ENCODE results near the gene PYDC2.

PYDC2 gene

DNA sequence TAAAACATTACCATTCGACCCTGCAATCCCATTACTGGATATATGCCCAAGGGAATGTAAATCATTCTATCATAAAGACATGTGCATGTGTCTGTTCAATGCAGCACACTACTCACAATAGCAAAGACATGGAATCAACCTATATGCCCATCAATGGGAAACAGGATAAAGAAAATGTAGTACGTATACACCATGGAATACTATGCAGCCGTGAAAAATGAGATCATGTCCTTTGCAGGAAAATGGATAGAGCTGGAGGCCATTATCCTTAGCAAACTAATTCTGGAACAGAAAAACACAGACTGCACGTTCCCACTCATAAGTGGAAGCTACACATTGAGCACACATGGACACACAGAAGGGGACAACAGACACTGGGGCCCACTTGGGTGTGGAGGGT lies 20.4 kb upstream of the PYDC2 start:
- H3K36me3 ChIP-seq, result no peaks in the 10 kb centered on the region
- H3K27me3 ChIP-seq (ENCODE audit: insufficient read depth, low read depth, severe bottlenecking), result no peaks in the 10 kb centered on the region
- H3K9me3 ChIP-seq (ENCODE audit: severe bottlenecking), result no peaks in the 10 kb centered on the region
- TF ChIP-seq, protein P1, sequence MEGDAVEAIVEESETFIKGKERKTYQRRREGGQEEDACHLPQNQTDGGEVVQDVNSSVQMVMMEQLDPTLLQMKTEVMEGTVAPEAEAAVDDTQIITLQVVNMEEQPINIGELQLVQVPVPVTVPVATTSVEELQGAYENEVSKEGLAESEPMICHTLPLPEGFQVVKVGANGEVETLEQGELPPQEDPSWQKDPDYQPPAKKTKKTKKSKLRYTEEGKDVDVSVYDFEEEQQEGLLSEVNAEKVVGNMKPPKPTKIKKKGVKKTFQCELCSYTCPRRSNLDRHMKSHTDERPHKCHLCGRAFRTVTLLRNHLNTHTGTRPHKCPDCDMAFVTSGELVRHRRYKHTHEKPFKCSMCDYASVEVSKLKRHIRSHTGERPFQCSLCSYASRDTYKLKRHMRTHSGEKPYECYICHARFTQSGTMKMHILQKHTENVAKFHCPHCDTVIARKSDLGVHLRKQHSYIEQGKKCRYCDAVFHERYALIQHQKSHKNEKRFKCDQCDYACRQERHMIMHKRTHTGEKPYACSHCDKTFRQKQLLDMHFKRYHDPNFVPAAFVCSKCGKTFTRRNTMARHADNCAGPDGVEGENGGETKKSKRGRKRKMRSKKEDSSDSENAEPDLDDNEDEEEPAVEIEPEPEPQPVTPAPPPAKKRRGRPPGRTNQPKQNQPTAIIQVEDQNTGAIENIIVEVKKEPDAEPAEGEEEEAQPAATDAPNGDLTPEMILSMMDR (IDR thresholded peaks at IDR 0.05; ENCODE audit: low read depth, low read length), result no peak
- no peak overlapping the region for H3K4me3 ChIP-seq (ENCODE audit: low read depth, low read length)
- DNase-seq, result no peak
- H3K27ac ChIP-seq, result no peak overlapping the region

DNA sequence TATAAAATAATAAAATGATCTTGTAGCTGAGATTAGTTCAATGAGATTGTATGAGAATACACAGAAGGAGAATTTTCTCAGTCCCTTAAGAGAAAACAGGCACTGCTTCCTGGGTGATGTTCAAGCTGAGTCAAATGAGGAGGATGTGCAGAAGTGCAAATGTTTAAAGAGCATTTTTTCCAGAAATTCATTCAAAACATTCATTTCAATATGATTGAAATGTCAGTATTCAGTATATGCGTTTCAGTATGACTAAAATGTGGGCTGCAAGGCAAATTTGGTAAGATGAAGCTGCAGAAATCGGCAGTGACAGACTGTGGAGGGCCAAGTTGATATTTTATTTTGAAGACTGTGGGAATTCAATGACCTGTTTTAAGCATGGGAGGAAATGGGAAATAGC lies 19.3 kb upstream of the PYDC2 start:
- no peak overlapping the region for H3K27ac ChIP-seq
- no peaks in the 10 kb centered on the region for H3K9me3 ChIP-seq (ENCODE audit: severe bottlenecking)
- TF ChIP-seq, protein P1 (IDR thresholded peaks at IDR 0.05; ENCODE audit: low read depth, low read length), result no peak
- DNase-seq, result no peak
- H3K27me3 ChIP-seq (ENCODE audit: insufficient read depth, low read depth, severe bottlenecking), result no peaks in the 10 kb centered on the region
- no peak overlapping the region for H3K4me3 ChIP-seq (ENCODE audit: low read depth, low read length)
- H3K36me3 ChIP-seq, result no peaks in the 10 kb centered on the region

DNA sequence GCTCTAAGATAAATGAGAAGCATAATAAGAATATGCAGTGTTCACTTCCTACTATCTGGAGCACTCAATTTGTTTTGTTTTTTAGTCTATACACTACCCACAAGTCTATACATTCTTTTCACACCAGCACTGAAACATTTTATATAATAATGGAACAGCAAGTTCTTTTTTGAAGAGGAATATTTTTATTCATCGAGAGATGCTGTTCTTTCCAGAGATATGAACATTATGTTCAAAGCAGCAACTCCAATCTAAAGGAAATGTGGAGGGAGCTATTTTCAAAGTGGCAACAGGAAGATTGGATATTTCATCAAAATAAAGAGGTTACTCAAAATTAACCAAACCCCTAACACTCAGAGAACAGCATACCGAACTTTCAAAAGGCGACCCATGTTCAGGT lies 16.4 kb upstream of the PYDC2 start:
- no peak overlapping the region for H3K4me3 ChIP-seq (ENCODE audit: low read depth, low read length)
- TF ChIP-seq, protein P1 (IDR thresholded peaks at IDR 0.05; ENCODE audit: low read depth, low read length), result no peak

DNA sequence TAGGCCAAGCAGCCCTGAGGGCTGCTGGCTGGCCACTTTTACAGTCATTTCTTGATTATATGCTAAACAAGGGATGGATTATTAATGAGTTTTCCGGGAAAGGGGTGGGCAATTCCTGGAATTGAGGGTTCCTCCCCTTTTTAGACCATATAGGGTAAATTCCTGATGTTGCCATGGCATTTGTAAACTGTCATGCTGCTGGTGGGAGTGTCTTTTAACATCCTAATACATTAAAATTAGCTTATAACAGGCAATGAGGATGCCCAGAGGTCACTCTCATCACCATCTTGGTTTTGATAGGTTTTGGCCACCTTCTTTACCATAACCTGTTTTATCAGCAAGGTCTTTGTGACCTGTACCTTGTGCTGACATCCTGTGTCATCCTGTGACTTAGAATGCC lies 11.7 kb upstream of the PYDC2 start:
- H3K9me3 ChIP-seq (ENCODE audit: severe bottlenecking), result no peaks in the 10 kb centered on the region
- no peak overlapping the region for H3K27ac ChIP-seq
- TF ChIP-seq, protein P1 (IDR thresholded peaks at IDR 0.05; ENCODE audit: low read depth, low read length), result no peak
- no peak overlapping the region for H3K4me3 ChIP-seq (ENCODE audit: low read depth, low read length)
- no peaks in the 10 kb centered on the region for H3K36me3 ChIP-seq
- no peak for DNase-seq
- H3K27me3 ChIP-seq (ENCODE audit: insufficient read depth, low read depth, severe bottlenecking), result no peaks in the 10 kb centered on the region

More for the DNA sequence above, 16.4 kb upstream of the PYDC2 start:
- Histone ChIP-seq H3K27me3 (ENCODE audit: insufficient read depth, low read depth, severe bottlenecking) (no peaks in the 10 kb centered on the region), H3K9me3 (ENCODE audit: severe bottlenecking) (no peaks in the 10 kb centered on the region), H3K36me3 (no peaks in the 10 kb centered on the region), H3K27ac (no peak overlapping the region)
- no peak for DNase-seq

DNA sequence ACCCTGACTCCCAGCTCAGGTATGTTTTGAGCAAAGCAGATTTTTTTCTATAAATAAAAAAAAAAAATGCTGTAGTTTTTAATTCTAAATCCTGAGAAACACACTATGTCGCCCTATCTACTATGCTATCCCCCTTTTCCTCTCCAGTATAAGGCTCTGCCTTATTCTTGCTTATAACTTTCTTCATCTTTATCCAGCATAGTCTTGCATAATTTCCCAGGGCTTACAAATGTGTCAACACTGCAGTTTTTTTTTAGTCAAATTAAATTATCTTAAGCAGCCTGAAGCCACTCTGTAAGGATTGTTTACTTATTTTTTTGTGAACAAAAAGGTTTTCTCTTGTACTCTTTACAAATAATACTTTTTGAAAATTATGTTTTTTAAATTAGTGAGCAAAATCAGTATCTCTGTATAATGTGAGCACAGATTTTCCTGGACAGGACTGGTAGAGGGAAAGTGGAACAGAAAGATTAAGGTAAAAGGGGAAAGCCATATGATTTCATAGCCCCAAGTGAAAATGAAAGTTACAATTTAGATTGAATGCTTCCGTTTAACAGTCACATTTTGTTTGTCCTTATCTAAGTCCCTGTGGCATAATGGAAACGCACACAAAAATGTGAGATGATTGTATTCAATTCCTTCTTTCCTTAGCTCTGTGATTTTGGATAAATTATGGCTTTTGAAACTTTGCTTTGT lies 5.6 kb upstream of the PYDC2 start:
- H3K9me3 ChIP-seq (ENCODE audit: severe bottlenecking), result no peaks in the 10 kb centered on the region
- DNase-seq, result no peak
- H3K4me3 ChIP-seq (ENCODE audit: low read depth, low read length), result no peak overlapping the region
- no peaks in the 10 kb centered on the region for H3K36me3 ChIP-seq
- TF ChIP-seq, protein P1 (IDR thresholded peaks at IDR 0.05; ENCODE audit: low read depth, low read length), result no peak
- no peaks in the 10 kb centered on the region for H3K27me3 ChIP-seq (ENCODE audit: insufficient read depth, low read depth, severe bottlenecking)
- no peak overlapping the region for H3K27ac ChIP-seq

DNA sequence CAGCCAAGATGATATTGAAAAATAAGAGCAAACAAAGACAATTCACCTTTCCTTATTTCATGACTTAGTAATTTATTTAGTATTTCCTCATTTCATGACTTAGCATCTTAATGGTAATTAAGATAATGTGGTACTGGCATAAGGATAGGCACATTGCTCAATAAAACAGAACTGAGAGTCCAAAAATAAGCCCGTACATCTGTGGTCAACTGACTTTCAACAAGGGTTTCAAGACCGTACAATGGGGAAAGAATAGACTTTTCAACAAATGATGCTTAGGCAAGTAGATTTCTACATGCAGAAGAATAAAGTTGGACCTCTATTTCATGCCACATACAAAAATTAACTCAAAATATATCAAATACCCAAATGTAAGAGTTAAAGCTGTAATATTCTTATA lies 603 bp upstream of the PYDC2 start:
- TF ChIP-seq, protein P1 (IDR thresholded peaks at IDR 0.05; ENCODE audit: low read depth, low read length), result no peak
- no peaks in the 10 kb centered on the region for H3K36me3 ChIP-seq
- no peak overlapping the region for H3K4me3 ChIP-seq (ENCODE audit: low read depth, low read length)
- no peak for DNase-seq
- H3K27me3 ChIP-seq (ENCODE audit: insufficient read depth, low read depth, severe bottlenecking), result no peaks in the 10 kb centered on the region
- H3K9me3 ChIP-seq (ENCODE audit: severe bottlenecking), result no peaks in the 10 kb centered on the region
- no peak overlapping the region for H3K27ac ChIP-seq
